HG03064 (cell line): ENCODE results near the gene LRP1.
A peak's percentile ranks its signal among the peaks of the same experiment; 100 is the strongest.

ENCODE experiments used
- ATAC-seq: cut with Tn5 transposase; IDR thresholded peaks from one replicate; pipeline ENCODE4 v1.9.1; 2021; ENCODE audit warnings: low read depth; ENCODE audit not compliant: unreplicated experiment

Gene LRP1

GRCh38 chr12:57127726-57128518 lies at the start of gene LRP1:
Gene LRP1 (plus strand): TSS chr12:57128483. CDS start chr12:57128965, 482 bp downstream.
- ATAC-seq, result no peak

DNA sequence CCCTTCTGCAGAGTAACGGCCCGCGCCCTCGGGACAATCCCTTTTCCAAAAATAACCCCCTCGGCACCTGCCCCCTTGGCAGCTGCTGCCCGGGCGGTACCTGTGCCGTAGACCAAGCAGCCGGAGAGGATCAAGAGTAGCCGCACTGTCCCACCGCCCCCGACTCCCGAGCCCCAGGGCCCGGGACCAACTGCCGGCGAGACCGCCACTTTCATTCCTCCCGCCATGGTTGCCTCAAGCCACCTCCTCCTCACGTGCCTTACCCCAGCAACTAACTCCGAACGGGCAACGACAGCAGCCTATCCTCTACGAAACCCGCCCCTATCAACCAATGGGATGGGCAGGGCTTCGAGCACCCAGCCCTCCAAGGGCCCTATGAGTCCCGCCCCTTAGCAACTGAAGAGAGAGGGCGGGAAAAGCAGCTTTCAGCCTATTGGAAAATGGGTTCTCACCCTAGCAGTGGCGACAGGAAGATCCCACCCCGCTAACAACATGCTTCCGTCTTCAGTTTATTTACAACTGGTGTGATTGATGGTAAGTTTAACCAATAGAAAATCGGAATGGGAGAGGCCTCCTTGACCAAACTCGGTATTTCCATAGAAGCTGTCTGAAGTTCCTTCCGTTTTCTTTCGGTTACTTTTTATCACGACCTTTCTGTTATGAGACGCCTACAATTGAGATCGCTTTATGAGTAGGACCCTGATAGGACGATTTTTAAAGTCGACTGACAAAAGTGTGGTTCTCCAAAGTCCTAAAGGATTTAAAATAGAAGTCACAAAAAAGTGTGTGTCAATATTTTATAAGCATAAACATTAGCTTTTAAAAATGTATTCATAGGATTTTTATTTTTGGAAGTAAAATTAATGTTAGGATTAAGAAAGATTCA lies 49.5 kb upstream of the LRP1 start, which contains the start of gene NEMP1:
Gene NEMP1, minus strand, starts transcription at position 273 of the 886 bp plus-strand sequence. Its CDS starts 46 bp downstream, at position 227.
- peak; percentile 96 for ATAC-seq

DNA sequence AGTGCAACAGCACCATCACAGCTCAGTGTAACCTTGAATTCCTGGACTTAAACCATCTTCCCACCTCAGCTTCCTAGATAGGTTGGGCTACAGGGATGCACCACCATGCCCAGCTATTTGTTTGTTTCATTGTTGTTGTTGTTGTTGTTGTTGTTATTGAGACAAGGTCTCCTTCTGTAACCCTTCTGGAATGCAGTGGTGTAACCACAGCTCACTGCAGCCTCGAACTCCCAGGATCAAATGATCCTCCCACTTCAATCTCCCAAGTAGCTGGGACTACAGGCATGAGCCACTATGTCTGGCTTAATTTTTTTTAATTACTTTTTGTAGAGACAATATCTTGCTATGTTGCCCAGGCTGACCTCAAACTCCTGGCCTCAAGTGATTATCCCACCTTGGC lies 48.5 kb upstream of the LRP1 start:
- no peak for ATAC-seq

DNA sequence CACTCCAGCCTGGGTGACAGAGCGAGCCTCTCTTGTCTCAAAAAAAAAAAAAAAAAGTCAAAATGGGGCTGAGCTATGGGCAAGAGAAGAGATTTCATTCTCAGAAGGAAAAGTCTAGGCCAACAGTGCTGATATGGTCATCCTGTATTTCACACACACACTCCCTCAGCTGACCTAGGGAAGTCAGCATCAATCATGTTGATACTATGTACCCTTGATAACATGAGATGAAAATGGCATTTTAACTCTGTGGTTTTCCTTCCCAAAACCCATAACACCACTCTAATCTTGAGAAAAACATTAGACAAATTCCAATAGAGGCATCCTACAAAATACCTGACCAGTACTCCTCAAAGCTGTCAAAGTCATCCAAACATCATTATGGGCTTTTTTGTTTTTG lies 47.4 kb upstream of the LRP1 start:
- no peak for ATAC-seq

DNA sequence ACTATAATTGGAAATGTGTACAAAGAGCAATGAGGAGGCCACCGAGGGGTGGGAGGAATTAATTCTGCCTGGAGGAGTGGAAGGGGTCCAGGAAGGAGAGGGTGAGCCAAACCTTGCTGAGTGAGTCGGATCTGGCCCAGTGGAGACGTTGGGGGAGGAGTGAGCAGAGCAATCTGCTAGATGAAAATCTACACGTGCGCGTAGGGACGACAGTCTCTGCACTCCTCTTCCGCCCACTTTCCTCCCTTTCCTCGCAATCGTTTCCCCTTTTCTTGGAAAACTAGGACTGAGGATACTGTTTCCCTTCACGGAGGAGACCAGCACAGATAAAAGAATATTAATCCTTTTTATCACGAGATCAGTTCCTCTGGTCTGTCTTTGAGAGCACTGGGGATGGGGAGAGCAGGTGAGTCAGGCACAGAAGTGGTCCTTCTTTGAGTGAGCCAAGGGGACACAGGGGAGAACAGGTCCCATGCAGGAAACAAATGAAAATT lies 42.2 kb upstream of the LRP1 start:
- ATAC-seq, result no peak

- ATAC-seq, result no peak
Measured at GRCh38 chr12:57086493-57087009, 41.7 kb upstream of the LRP1 start.

DNA sequence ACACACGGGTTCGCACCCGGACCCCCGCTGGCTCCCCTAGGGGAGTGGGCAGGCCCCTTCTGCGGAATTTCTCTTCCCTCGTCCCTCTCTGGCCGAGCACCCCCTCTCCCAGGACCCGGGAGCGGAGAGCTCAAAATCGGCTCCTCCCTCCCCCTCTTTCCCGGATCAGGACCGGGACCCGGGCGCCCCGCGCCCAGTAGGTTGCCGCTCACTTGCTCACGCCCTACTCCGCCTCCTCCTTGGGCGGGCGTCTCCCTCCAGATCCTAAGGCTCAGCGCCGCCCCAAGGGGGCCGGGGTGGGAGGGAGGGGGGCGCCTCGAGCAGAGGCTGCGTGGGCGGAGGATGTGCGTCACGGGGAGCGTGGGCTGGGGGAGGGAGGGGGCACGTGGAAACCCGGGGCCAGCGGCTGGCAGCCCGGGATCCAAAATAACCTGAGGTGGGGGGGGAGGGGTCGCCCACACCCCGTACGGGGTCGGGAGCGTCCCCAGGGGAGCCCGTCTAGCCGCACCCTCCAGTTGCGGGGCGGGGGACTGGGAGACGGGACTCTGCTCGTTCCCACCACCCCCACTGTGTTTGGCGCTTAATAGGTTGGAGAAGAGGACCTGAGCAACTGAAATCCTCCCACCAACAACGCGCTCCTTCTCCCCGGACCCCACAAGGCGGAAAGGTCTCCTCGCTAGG lies 41.1 kb upstream of the LRP1 start:
- peak; percentile 27 for ATAC-seq

DNA sequence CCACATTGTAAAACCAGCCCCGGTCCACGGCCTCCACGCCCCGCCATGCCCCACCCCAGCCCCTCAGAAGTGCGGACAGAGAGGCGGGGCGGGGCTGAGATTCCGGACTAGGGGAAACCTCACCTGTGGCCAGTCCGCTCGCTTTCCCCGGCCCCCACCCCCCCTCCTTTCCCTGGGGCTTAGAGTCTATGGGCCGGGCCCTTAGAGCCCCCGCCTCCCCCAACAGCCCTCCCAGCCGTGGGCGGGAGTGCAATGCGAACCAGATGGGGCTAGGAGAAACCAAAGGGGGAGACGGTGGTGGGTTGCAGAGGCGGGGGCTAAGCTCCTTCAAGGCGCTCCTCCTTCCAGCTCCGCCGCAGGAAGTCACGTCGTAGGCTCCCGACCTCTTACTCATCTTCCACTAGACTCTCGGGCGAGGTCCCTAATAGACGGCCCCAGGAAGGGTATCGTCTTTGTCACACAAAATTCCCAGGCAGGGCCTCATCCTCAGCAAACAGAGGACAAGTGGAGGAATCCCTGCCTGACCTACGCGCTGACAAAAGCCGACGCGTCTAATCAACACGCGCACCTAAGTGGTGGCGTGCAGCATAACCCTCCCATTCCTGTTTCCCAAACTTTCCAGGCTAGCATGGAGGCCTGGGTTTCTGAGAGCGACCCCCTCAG lies 40.5 kb upstream of the LRP1 start:
- peak; percentile 26 for ATAC-seq

DNA sequence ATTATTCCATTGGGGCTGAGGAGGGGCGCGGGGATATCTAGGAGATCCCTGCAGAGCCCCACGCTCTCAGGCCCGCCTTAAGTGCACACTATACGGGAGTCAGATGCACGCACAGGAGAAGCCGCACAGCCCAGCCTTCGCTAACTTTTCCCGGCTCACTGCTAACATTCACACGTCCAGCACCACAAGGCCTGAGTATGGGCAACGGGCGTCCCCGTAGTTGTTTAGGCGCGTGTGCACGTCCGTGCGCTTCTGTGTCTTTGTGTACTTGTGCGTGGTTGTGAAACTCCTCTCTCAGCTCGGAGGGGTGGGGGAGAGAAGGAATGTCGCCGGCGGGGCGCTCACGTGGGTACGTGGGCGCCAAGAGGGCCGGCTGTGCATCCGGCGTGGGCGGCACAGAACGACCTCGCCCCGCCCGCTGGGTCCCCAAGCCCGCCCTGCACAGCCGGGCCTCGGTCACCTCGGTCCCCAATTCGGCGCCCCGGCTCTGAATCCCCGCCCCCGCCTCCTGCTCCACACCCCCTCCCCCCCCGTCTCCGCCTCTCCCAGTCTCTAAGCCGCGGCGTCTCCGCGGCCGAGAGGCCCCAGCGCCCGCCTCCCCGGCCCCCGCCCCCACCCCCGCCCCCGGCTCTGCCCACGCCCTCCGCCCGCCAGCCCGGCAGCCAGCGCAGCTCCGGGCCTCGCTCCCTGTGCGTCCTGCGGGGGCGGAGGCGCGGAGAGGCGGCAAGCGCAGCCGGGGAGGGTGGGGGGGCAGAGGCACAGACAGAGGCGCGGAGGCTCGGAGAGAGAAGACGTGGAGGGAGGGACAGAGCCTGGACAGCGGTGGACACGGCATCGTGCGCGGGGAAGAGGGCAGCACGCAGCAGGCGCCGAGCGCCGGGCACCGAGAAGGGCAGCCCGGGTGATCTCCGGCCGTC lies 39.7 kb upstream of the LRP1 start, which contains the start of gene NAB2:
Gene NAB2, plus strand, starts transcription at position 761 of the 917 bp plus-strand sequence. CDS start 158 bp downstream, outside the sequence.
- peak; percentile 53 for ATAC-seq

- no peak for ATAC-seq
Measured at GRCh38 chr12:57089271-57090245, 38.7 kb upstream of the LRP1 start.

DNA sequence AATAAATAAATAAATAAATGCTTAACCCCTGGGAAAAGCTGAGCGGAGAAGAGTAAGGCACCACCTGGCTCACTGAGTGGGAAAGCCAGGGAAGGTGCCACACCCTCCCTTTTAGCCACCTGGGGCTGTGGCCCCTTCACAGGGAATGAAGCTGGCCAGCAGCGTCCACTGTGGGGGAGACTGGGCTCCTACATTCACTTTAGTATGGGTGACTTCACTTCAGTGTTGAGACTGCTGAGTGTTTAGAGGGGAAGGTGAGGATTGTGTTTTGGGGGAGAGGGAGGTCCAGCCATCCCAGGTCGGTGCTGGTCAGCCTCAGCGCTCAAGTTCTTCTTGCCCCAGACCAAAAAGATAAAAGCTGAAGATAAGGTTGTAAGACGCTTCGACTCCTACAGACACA lies 37.8 kb upstream of the LRP1 start:
- no peak for ATAC-seq

DNA sequence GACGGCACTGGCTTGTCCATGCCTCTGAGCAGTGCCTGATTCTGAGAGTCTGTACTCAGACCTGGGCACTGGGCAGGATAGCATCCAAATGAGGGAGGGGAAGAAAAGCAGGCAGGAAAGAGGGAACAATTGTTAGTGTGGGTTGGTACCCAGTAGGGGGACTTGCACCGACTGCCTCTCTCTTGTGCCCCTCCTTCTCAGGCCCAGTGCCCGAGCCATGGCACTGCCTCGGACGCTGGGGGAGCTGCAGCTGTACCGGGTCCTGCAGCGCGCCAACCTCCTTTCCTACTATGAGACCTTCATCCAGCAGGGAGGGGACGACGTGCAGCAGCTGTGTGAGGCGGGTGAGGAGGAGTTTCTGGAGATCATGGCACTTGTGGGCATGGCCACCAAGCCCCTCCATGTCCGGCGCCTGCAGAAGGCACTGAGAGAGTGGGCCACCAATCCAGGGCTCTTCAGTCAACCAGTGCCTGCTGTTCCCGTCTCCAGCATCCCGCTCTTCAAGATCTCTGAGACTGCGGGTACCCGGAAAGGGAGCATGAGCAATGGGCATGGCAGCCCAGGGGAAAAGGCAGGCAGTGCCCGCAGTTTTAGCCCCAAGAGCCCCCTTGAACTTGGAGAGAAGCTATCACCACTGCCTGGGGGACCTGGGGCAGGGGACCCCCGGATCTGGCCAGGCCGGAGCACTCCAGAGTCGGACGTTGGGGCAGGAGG lies 37.2 kb upstream of the LRP1 start:
- ATAC-seq, result no peak

- ATAC-seq, result no peak
Measured at GRCh38 chr12:57091638-57092528, 36.4 kb upstream of the LRP1 start.

DNA sequence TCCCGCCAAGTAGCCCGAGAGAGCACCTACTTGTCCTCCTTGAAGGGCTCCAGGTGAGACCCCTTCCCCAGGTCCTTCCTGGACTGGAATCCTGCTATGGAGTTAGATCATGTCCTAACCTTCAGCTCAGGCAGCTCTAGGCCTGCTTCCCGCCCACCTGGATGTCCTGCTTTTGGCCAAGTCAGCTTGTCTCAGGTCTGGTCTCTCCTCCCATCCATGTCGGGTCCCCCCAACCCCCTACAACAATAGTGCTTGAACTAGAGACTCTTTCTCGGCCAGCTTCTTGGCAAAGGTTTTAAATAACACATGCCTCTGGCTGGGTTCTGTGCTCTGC lies 35.8 kb upstream of the LRP1 start:
- ATAC-seq, result no peak

DNA sequence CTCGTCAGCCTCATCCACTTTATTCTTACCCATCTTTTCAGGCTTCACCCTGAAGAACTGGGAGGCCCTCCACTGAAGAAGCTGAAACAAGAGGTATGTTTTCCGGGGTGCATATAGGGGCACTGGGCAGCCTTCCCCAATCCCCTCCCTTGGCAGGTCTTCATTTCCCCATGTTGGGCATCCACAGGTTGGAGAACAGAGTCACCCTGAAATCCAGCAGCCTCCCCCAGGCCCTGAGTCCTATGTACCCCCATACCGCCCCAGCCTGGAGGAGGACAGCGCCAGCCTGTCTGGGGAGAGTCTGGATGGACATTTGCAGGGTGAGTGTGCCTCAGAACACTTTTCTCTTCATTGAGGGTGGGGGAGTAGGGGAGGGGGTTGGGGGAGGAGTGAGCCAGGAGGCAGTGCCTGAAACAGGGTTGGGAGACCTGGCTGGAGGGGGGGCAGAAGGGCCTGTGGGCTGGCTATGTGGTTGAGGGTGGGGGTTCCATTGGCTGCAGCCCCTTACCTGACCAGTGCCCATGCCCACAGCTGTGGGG lies 35.3 kb upstream of the LRP1 start:
- no peak for ATAC-seq
